PFSK-1 (cell line): ENCODE measurements around the gene P2RY6.

ENCODE experiments used
- FOXP2 ChIP-seq: optimal IDR thresholded peaks from 2 replicates; pipeline ENCODE3; 2011; ENCODE audit warnings: borderline replicate concordance, control low read depth, inconsistent platforms; ENCODE audit not compliant: insufficient read depth; ENCODE audit errors: extremely low read length, extremely low read depth
- POLR2AphosphoS5 ChIP-seq: IDR thresholded peaks from 2 replicates; pipeline ENCODE4 v1.6.1; 2012; ENCODE audit warnings: low read depth, mild to moderate bottlenecking, control low read depth, low read length, moderate library complexity
- SIN3A ChIP-seq: IDR thresholded peaks from 2 replicates; pipeline ENCODE4 v1.6.1; 2012; ENCODE audit warnings: mild to moderate bottlenecking, low read length, moderate library complexity, borderline replicate concordance; ENCODE audit not compliant: insufficient read depth
- TAF1 ChIP-seq: IDR thresholded peaks from 2 replicates; pipeline ENCODE4 v1.6.1; 2012; ENCODE audit warnings: low read length, control low read depth, borderline replicate concordance; ENCODE audit not compliant: insufficient read depth
- TF ChIP-seq, protein P1 (sequence below), 2 experiments: IDR thresholded peaks; 2 replicates each; pipeline versions ENCODE4 v1.6.1 to v1.8.0; 2011 to 2012; ENCODE audit warnings: low read depth in 2 of 2, low read length in 2 of 2, control low read depth in 1 of 2, inconsistent platforms in 1 of 2, mild to moderate bottlenecking in 1 of 2, moderate library complexity in 1 of 2; ENCODE audit not compliant: insufficient read depth in 1 of 2

Gene P2RY6

DNA sequence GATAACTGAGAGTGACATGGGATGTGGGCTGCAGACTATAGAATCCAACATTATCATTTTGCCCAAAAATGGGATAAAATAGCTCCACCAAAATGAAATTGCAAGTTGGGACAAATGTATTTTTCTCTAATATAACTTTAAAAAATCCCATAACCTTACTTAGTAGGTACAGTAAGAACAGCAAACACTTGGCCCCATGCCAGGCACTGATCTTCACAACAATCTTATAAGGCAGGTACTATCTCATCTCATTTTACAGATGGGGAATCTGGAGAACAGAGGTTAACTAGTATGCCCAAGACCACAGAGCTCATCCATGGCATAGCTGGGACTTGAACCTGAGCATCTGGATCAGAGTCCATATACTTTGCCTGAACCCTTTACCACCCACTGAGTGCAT is 22.5 kb downstream of the P2RY6 start:
- TF ChIP-seq TAF1 (no peak), POLR2AphosphoS5 (no peak), SIN3A (no peak), FOXP2 (no peak)
- TF ChIP-seq, protein P1, sequence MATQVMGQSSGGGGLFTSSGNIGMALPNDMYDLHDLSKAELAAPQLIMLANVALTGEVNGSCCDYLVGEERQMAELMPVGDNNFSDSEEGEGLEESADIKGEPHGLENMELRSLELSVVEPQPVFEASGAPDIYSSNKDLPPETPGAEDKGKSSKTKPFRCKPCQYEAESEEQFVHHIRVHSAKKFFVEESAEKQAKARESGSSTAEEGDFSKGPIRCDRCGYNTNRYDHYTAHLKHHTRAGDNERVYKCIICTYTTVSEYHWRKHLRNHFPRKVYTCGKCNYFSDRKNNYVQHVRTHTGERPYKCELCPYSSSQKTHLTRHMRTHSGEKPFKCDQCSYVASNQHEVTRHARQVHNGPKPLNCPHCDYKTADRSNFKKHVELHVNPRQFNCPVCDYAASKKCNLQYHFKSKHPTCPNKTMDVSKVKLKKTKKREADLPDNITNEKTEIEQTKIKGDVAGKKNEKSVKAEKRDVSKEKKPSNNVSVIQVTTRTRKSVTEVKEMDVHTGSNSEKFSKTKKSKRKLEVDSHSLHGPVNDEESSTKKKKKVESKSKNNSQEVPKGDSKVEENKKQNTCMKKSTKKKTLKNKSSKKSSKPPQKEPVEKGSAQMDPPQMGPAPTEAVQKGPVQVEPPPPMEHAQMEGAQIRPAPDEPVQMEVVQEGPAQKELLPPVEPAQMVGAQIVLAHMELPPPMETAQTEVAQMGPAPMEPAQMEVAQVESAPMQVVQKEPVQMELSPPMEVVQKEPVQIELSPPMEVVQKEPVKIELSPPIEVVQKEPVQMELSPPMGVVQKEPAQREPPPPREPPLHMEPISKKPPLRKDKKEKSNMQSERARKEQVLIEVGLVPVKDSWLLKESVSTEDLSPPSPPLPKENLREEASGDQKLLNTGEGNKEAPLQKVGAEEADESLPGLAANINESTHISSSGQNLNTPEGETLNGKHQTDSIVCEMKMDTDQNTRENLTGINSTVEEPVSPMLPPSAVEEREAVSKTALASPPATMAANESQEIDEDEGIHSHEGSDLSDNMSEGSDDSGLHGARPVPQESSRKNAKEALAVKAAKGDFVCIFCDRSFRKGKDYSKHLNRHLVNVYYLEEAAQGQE (IDR thresholded peaks at IDR 0.05; ENCODE audit: insufficient read depth in 1 of 2, low read depth in 2 of 2, low read length in 2 of 2) = no peak

GRCh38 chr11:73295241-73295995 is 23.3 kb downstream of the P2RY6 start:
- peak; percentile 56 for TF ChIP-seq FOXP2
- TF ChIP-seq, protein P1 (IDR thresholded peaks at IDR 0.05; ENCODE audit: insufficient read depth in 1 of 2, low read depth in 2 of 2, low read length in 2 of 2) = no peak

- TF ChIP-seq SIN3A (no peak), TAF1 (no peak), POLR2AphosphoS5 (no peak), FOXP2 (no peak)
- TF ChIP-seq, protein P1 (IDR thresholded peaks at IDR 0.05; ENCODE audit: insufficient read depth in 1 of 2, low read depth in 2 of 2, low read length in 2 of 2) = no peak
These were observed 23.8 kb downstream of the P2RY6 start for GRCh38 chr11:73295996-73296318.

GRCh38 chr11:73296501-73297230 is 24.5 kb downstream of the P2RY6 start:
- TF ChIP-seq SIN3A (no peak), FOXP2 (no peak), TAF1 (no peak), POLR2AphosphoS5 (no peak)
- TF ChIP-seq, protein P1 (IDR thresholded peaks at IDR 0.05; ENCODE audit: insufficient read depth in 1 of 2, low read depth in 2 of 2, low read length in 2 of 2) = no peak
